ENCODE results near the gene ALK. TPM values are rescaled to one million over a fixed set of nuclear protein-coding genes. Genes with fewer than 3 reads are reported as not detected.

Gene ALK
- total RNA-seq, 1 experiment from 2014 or later = 14.7 TPM

DNA sequence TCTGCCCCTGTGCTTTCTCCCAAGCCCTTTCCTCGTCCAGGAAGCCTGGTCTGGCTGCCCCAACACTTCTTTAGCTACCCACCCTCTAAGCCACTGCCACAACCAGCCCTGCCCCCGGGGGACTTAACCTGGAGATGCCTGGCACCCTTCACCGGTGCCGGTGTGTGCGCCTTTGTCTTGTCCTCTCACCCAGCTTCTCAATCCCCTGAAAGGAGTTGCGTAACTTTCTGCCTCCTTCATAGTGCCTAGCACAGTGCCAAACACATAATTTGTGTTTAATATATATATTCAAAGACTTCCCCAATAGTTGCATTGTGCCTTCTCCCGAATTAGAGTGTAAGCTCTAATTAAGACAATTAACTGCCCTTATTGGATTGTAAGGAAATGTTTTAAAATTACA, 70.6 kb downstream of the ALK start:
- no TSS peak for BruUV-seq (replicated peaks)
- TF ChIP-seq EZH2 (IDR thresholded peaks at IDR 0.05; ENCODE audit: borderline replicate concordance, low read depth, low read length, poor library complexity, severe bottlenecking) = no peak
- TF ChIP-seq, protein P1, sequence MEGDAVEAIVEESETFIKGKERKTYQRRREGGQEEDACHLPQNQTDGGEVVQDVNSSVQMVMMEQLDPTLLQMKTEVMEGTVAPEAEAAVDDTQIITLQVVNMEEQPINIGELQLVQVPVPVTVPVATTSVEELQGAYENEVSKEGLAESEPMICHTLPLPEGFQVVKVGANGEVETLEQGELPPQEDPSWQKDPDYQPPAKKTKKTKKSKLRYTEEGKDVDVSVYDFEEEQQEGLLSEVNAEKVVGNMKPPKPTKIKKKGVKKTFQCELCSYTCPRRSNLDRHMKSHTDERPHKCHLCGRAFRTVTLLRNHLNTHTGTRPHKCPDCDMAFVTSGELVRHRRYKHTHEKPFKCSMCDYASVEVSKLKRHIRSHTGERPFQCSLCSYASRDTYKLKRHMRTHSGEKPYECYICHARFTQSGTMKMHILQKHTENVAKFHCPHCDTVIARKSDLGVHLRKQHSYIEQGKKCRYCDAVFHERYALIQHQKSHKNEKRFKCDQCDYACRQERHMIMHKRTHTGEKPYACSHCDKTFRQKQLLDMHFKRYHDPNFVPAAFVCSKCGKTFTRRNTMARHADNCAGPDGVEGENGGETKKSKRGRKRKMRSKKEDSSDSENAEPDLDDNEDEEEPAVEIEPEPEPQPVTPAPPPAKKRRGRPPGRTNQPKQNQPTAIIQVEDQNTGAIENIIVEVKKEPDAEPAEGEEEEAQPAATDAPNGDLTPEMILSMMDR (conservative IDR thresholded peaks at IDR 0.05; ENCODE audit: low read depth, low read length) = no peak
- H3K9me3 ChIP-seq (ENCODE audit: low read depth, low read length, poor library complexity, severe bottlenecking) = no peaks in the 10 kb centered on the region
- H3K4me3 ChIP-seq (ENCODE audit: low read depth, low read length, poor library complexity, severe bottlenecking) = no peak overlapping the region
- H3K36me3 ChIP-seq (ENCODE audit: insufficient read depth, low read length, poor library complexity, severe bottlenecking) = no peaks in the 10 kb centered on the region
- no peak overlapping the region for H3K27ac ChIP-seq (ENCODE audit: low read depth, low read length, poor library complexity, severe bottlenecking)
- H3K27me3 ChIP-seq (replicated peaks; ENCODE audit: insufficient read depth, low read depth, low read length, poor library complexity) = no peaks in the 10 kb centered on the region
- no peak for DNase-seq (ENCODE audit: low spot score)
- intact Hi-C loops (cut with micrococcal nuclease; ENCODE audit: unreplicated experiment) = no loop called here
- ChIA-PET CTCF (no interaction called here), POLR2A (ENCODE audit: low non-redundant PET) (no interaction called here)
- H3K4me1 ChIP-seq (ENCODE audit: insufficient read depth, low read length, poor library complexity, severe bottlenecking) = no peaks in the 10 kb centered on the region

DNA sequence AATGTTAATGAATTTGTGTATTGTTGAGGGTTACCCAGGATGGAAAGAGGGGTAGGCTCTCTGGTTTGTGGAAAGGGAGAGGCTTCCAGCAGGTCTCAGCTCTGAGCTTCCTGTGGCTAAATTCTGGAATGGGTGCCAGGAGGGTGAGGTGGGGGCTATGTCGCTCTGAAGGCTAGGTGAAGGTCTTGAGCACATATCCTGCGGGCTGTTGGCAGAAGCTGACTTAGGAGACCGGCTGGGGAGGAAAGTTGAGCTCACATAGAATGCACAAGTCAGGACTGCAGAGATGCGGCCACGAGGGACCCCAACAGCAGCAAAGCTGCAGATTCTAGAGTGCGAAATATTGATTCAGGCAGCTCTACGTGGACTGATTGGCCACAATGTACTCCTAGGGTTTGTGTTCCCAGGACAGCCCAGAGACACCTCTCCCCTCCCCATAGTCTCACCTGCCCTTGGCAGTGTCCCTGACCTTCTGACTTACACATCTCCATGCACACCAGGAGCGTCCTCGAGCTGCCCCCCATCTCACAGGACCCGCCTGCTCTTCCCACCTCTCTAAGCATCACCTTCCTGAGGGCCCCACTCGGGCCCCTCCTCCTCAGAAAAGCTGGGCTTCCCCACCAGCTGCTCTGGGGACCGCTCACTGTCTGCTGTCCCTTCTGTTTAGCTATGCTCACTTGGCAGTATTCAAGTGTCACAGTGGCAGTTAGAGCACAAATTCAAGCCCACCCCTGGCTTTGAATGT, 72.6 kb downstream of the ALK start:
- no peaks in the 10 kb centered on the region for H3K9me3 ChIP-seq (ENCODE audit: low read depth, low read length, poor library complexity, severe bottlenecking)
- BruUV-seq (replicated peaks) = no TSS peak
- TF ChIP-seq EZH2 (IDR thresholded peaks at IDR 0.05; ENCODE audit: borderline replicate concordance, low read depth, low read length, poor library complexity, severe bottlenecking) = no peak
- TF ChIP-seq, protein P1 (conservative IDR thresholded peaks at IDR 0.05; ENCODE audit: low read depth, low read length) = no peak
- H3K36me3 ChIP-seq (ENCODE audit: insufficient read depth, low read length, poor library complexity, severe bottlenecking) = no peaks in the 10 kb centered on the region
- intact Hi-C loops (cut with micrococcal nuclease; ENCODE audit: unreplicated experiment) = no loop called here
- ChIA-PET POLR2A (ENCODE audit: low non-redundant PET) (no interaction called here), CTCF (no interaction called here)
- H3K4me1 ChIP-seq (ENCODE audit: insufficient read depth, low read length, poor library complexity, severe bottlenecking) = no peaks in the 10 kb centered on the region
- DNase-seq (ENCODE audit: low spot score) = no peak
- no peaks in the 10 kb centered on the region for H3K27me3 ChIP-seq (replicated peaks; ENCODE audit: insufficient read depth, low read depth, low read length, poor library complexity)
- no peak overlapping the region for H3K4me3 ChIP-seq (ENCODE audit: low read depth, low read length, poor library complexity, severe bottlenecking)
- H3K27ac ChIP-seq (ENCODE audit: low read depth, low read length, poor library complexity, severe bottlenecking) = no peak overlapping the region

DNA sequence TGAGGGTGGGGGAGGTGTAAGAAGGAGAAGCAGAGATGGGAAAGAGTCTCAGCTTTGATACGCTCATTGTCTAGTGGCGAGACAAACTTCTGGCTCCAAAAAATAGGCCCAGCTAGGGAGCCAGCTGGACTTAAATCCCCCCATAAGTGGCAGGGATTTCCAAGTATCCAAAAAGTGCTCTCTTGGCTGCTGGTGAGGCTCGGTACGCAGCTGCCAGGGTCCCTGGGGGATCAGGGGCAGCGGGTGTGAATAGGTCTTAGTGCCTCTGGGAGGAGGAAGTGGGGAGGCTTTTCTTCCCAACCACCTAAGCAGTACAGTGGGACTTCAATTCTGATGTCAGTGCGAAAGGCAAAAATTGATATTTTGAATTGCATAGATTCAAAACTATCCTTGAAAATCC, 73.5 kb downstream of the ALK start:
- no peaks in the 10 kb centered on the region for H3K27me3 ChIP-seq (replicated peaks; ENCODE audit: insufficient read depth, low read depth, low read length, poor library complexity)
- no peak overlapping the region for H3K4me3 ChIP-seq (ENCODE audit: low read depth, low read length, poor library complexity, severe bottlenecking)
- no peaks in the 10 kb centered on the region for H3K4me1 ChIP-seq (ENCODE audit: insufficient read depth, low read length, poor library complexity, severe bottlenecking)
- CTCF ChIA-PET = no interaction called here
- intact Hi-C loops (cut with micrococcal nuclease; ENCODE audit: unreplicated experiment) = no loop called here
- peak; percentile 45 for DNase-seq (ENCODE audit: low spot score)
- H3K36me3 ChIP-seq (ENCODE audit: insufficient read depth, low read length, poor library complexity, severe bottlenecking) = no peaks in the 10 kb centered on the region
- BruUV-seq (replicated peaks) = no TSS peak
- no peaks in the 10 kb centered on the region for H3K9me3 ChIP-seq (ENCODE audit: low read depth, low read length, poor library complexity, severe bottlenecking)
- no peak overlapping the region for H3K27ac ChIP-seq (ENCODE audit: low read depth, low read length, poor library complexity, severe bottlenecking)
- POLR2A ChIA-PET (ENCODE audit: low non-redundant PET) = no interaction called here
- TF ChIP-seq EZH2 (IDR thresholded peaks at IDR 0.05; ENCODE audit: borderline replicate concordance, low read depth, low read length, poor library complexity, severe bottlenecking) = no peak
- TF ChIP-seq, protein P1 (conservative IDR thresholded peaks at IDR 0.05; ENCODE audit: low read depth, low read length) = no peak

Measured in A673 (cell line).